PC-9 (cell line): ENCODE measurements around the gene CEP57L1. TPM values are rescaled to one million over a fixed set of nuclear protein-coding genes. Genes with fewer than 3 reads are reported as not detected.

Experiments
- BruUV-seq: library from RNA; stranded (reverse); fragments of 400-500 nt; replicated peaks from 2 replicates; lab custom pipeline; 2021; lab: Mats Ljungman, UMichigan
- CTCF ChIA-PET: fragments of 300-600 bp; sonication (Branson Sonifier 250); formaldehyde crosslinking; loops from one replicate; lab custom pipeline; 2022; ENCODE audit warnings: antibody characterized with exemption; lab: Charles Lee
- POLR2A ChIA-PET: fragments of 300-600 bp; sonication (Branson Sonifier 250); formaldehyde crosslinking; loops from one replicate; lab custom pipeline; 2022; ENCODE audit warnings: antibody characterized with exemption; ENCODE audit not compliant: unreplicated experiment; lab: Charles Lee
- DNase-seq, 2 experiments: peaks; one replicate each; pipeline versions ENCODE4 v3.0.0 to v3.0.0-alpha.2; 2015 to 2022; ENCODE audit warnings: mixed read lengths in 1 of 2
- H2AFZ ChIP-seq: fragments of 200-600 bp; sonication (generic); 2 replicates; pipeline ENCODE4 v1.8.1; 2017; ENCODE audit warnings: antibody characterized with exemption
- H3F3A ChIP-seq: fragments of 200-600 bp; sonication (generic); 2 replicates; pipeline ENCODE4 v1.8.1; 2017; ENCODE audit warnings: antibody characterized with exemption, mild to moderate bottlenecking, low read depth; ENCODE audit not compliant: insufficient read depth
- H3K27ac ChIP-seq: fragments of 200-600 bp; sonication (generic); 2 replicates; pipeline ENCODE4 v1.6.1; 2016; ENCODE audit warnings: mixed run types
- H3K27me3 ChIP-seq: fragments of 200-600 bp; sonication (generic); 2 replicates; pipeline ENCODE4 v1.6.1; 2016; ENCODE audit warnings: low read depth, mixed run types; ENCODE audit not compliant: insufficient read depth
- H3K36me3 ChIP-seq: fragments of 200-600 bp; sonication (generic); 2 replicates; pipeline ENCODE4 v1.6.1; 2016; ENCODE audit warnings: low read depth, mixed run types
- H3K4me1 ChIP-seq: fragments of 200-600 bp; sonication (generic); replicated peaks from 2 replicates; pipeline ENCODE4 v1.6.1; 2016; ENCODE audit warnings: mixed run types; ENCODE audit not compliant: insufficient read depth
- H3K4me2 ChIP-seq: fragments of 200-600 bp; sonication (generic); 2 replicates; pipeline ENCODE4 v1.6.1; 2017; ENCODE audit warnings: mixed run types
- H3K4me3 ChIP-seq: fragments of 200-600 bp; sonication (generic); 2 replicates; pipeline ENCODE4 v1.6.1; 2016; ENCODE audit warnings: mixed run types
- H3K79me2 ChIP-seq: fragments of 200-600 bp; sonication (generic); 2 replicates; pipeline ENCODE4 v1.6.1; 2017; ENCODE audit warnings: low read depth, mixed run types
- H3K9me2 ChIP-seq: fragments of 200-600 bp; sonication (generic); 2 replicates; pipeline ENCODE4 v1.8.1; 2017; ENCODE audit warnings: mild to moderate bottlenecking; ENCODE audit not compliant: insufficient read depth
- H3K9me3 ChIP-seq: fragments of 200-600 bp; sonication (generic); 2 replicates; pipeline ENCODE4 v1.8.1; 2016; ENCODE audit warnings: low read depth; ENCODE audit not compliant: insufficient read depth
- H4K20me1 ChIP-seq: fragments of 200-600 bp; sonication (generic); 2 replicates; pipeline ENCODE4 v1.8.1; 2017; ENCODE audit not compliant: insufficient read depth
- CTCF ChIP-seq: fragments of 200-600 bp; sonication (generic); conservative IDR thresholded peaks from 2 replicates; pipeline ENCODE4 v1.6.1; 2017; ENCODE audit warnings: mixed run types, antibody characterized with exemption, mild to moderate bottlenecking, moderate library complexity
- EZH2 ChIP-seq: fragments of 200-600 bp; sonication (generic); IDR thresholded peaks from 2 replicates; pipeline ENCODE4 v1.8.0; 2017; ENCODE audit warnings: antibody characterized with exemption, low read depth
- intact Hi-C: fragments of 100-400 bp; cut with micrococcal nuclease; formaldehyde crosslinking; loops from one replicate; pipeline ENCODE4 v1.10.0; 2022; ENCODE audit not compliant: unreplicated experiment
- total RNA-seq: library from RNA; stranded (reverse); gene quantifications from 2 replicates; pipeline ENCODE4 v1.2.3, GENCODE V29; 2021

The CEP57L1 gene
- total RNA-seq, 1 experiment from 2014 or later: 18.3 TPM

- DNase-seq: no peak
- Histone ChIP-seq H3K4me2 (no peak overlapping the region), H3K36me3 (no peaks in the 10 kb centered on the region), H3K9me2 (no peaks in the 10 kb centered on the region), H3F3A (no peaks in the 10 kb centered on the region), H4K20me1 (no peaks in the 10 kb centered on the region), H3K27ac (no peak overlapping the region), H3K9me3 (no peaks in the 10 kb centered on the region), H3K79me2 (no peaks in the 10 kb centered on the region), H2AFZ (no peak overlapping the region), H3K4me3 (no peak overlapping the region), H3K27me3 (no peaks in the 10 kb centered on the region), H3K4me1 (no peaks in the 10 kb centered on the region)
- intact Hi-C loops: no loop called here
- POLR2A ChIA-PET: no interaction called here
- no TSS peak for BruUV-seq
- CTCF ChIA-PET: no interaction called here
- TF ChIP-seq CTCF (no peak), EZH2 (no peak)
These were observed 14.3 kb upstream of the CEP57L1 start for GRCh38 chr6:109081026-109081425.

- H3K27me3 ChIP-seq: no peaks in the 10 kb centered on the region
- H2AFZ ChIP-seq: no peak overlapping the region
- DNase-seq: no peak
- no peaks in the 10 kb centered on the region for H3K79me2 ChIP-seq
- CTCF ChIA-PET: interaction anchor here (0.6 kb wide), 1 partner anchor 721 kb away, joined by 3 read pairs; no protein-coding TSS in a partner anchor
- TF ChIP-seq CTCF: no peak
- no peak for TF ChIP-seq EZH2
- no peaks in the 10 kb centered on the region for H3K4me1 ChIP-seq
- H3K4me2 ChIP-seq: no peak overlapping the region
- no peaks in the 10 kb centered on the region for H4K20me1 ChIP-seq
- H3F3A ChIP-seq: no peaks in the 10 kb centered on the region
- no peak overlapping the region for H3K27ac ChIP-seq
- no TSS peak for BruUV-seq
- intact Hi-C loops: no loop called here
- H3K4me3 ChIP-seq: no peak overlapping the region
- no peaks in the 10 kb centered on the region for H3K9me2 ChIP-seq
- POLR2A ChIA-PET: no interaction called here
- H3K9me3 ChIP-seq: no peaks in the 10 kb centered on the region
- H3K36me3 ChIP-seq: no peaks in the 10 kb centered on the region
These were observed 13.7 kb upstream of the CEP57L1 start for GRCh38 chr6:109081516-109082187.

- H3K9me3 ChIP-seq: no peaks in the 10 kb centered on the region
- POLR2A ChIA-PET: no interaction called here
- no peak overlapping the region for H3K4me3 ChIP-seq
- no TSS peak for BruUV-seq
- H3K36me3 ChIP-seq: no peaks in the 10 kb centered on the region
- no peaks in the 10 kb centered on the region for H3K79me2 ChIP-seq
- no peak overlapping the region for H3K27ac ChIP-seq
- DNase-seq: no peak
- no peaks in the 10 kb centered on the region for H3K4me1 ChIP-seq
- no peaks in the 10 kb centered on the region for H4K20me1 ChIP-seq
- H3K27me3 ChIP-seq: no peaks in the 10 kb centered on the region
- CTCF ChIA-PET: interaction anchor here (0.6 kb wide), 1 partner anchor 721 kb away, joined by 3 read pairs; no protein-coding TSS in a partner anchor
- no peaks in the 10 kb centered on the region for H3F3A ChIP-seq
- no peak overlapping the region for H2AFZ ChIP-seq
- H3K4me2 ChIP-seq: no peak overlapping the region
- H3K9me2 ChIP-seq: no peaks in the 10 kb centered on the region
- TF ChIP-seq EZH2 (no peak), CTCF (no peak)
- intact Hi-C loops: no loop called here
These were observed 13.1 kb upstream of the CEP57L1 start for GRCh38 chr6:109082188-109082577.
